SK-N-SH (cell line): ENCODE data around the gene RBM47. TPM values are rescaled to one million over a fixed set of nuclear protein-coding genes. Genes with fewer than 3 reads are reported as not detected.

Experiments used
- CTCF ChIA-PET: fragments of 300-600, 350-600 bp; formaldehyde crosslinking; extraction: SDS; loops from one replicate; lab custom pipeline; 2021; lab: Yijun Ruan, JAX
- POLR2A ChIA-PET: fragments of 350-600 bp; sonication (Branson Sonifier 250); formaldehyde crosslinking; extraction: SDS; loops from one replicate; lab custom pipeline; 2020; ENCODE audit warnings: antibody characterized with exemption, inconsistent platforms; lab: Yijun Ruan, JAX
- DNase-seq: peaks from one replicate; pipeline ENCODE4 v3.0.0; 2012
- H2AFZ ChIP-seq: fragments of 200-600 bp; sonication (generic); 2 replicates; pipeline ENCODE4 v1.8.1; 2016; ENCODE audit warnings: antibody characterized with exemption, mild to moderate bottlenecking, low read depth
- H3F3A ChIP-seq: fragments of 200-600 bp; sonication (generic); replicated peaks from 2 replicates; pipeline ENCODE3; 2016; ENCODE audit warnings: antibody characterized with exemption, mild to moderate bottlenecking; ENCODE audit not compliant: insufficient read depth
- H3K27ac ChIP-seq, 2 experiments: fragments of 200-500 bp in 1 of 2; fragments of 200-600 bp in 1 of 2; sonication (Bioruptor generic) in 1 of 2; sonication (generic), shearing (Covaris generic) in 1 of 2; 2 replicates each; pipeline versions ENCODE4 v1.5.1 to v1.6.1; 2014 to 2016; ENCODE audit warnings: low read depth in 2 of 2, inconsistent platforms in 1 of 2, low read length in 1 of 2, mild to moderate bottlenecking in 1 of 2, mixed read lengths in 1 of 2
- H3K27me3 ChIP-seq: fragments of 200-600 bp; sonication (generic), shearing (Covaris generic); 2 replicates; pipeline ENCODE4 v1.6.1; 2016; ENCODE audit warnings: mixed run types; ENCODE audit not compliant: insufficient read depth
- H3K36me3 ChIP-seq, 2 experiments: fragments of 200-500 bp in 1 of 2; fragments of 200-600 bp in 1 of 2; sonication (Bioruptor generic) in 1 of 2; sonication (generic) in 1 of 2; replicated peaks in 1 of 2; 2 replicates each; pipeline versions ENCODE3 to v1.5.1; 2014 to 2016; ENCODE audit warnings: low read length in 1 of 2, mild to moderate bottlenecking in 1 of 2; ENCODE audit not compliant: insufficient read depth in 2 of 2, control insufficient read depth in 1 of 2
- H3K4me1 ChIP-seq, 2 experiments: fragments of 200-500 bp in 1 of 2; fragments of 200-600 bp in 1 of 2; sonication (Bioruptor generic) in 1 of 2; sonication (generic), shearing (Covaris generic) in 1 of 2; 2 replicates each; pipeline versions ENCODE4 v1.5.1 to v1.6.1; 2014 to 2016; ENCODE audit warnings: low read depth in 1 of 2, low read length in 1 of 2, mixed run types in 1 of 2; ENCODE audit not compliant: insufficient read depth in 2 of 2, control insufficient read depth in 1 of 2
- H3K4me2 ChIP-seq: fragments of 200-600 bp; sonication (generic), shearing (Covaris generic); 2 replicates; pipeline ENCODE4 v1.6.1; 2017; ENCODE audit warnings: mixed run types
- H3K4me3 ChIP-seq, 2 experiments: fragments of 200-500 bp in 1 of 2; fragments of 200-600 bp in 1 of 2; sonication (Bioruptor generic) in 1 of 2; sonication (generic), shearing (Covaris generic) in 1 of 2; 2 replicates each; pipeline versions ENCODE4 v1.5.1 to v1.8.1; 2014 to 2016; ENCODE audit warnings: low read depth in 2 of 2, inconsistent platforms in 1 of 2, low read length in 1 of 2, mild to moderate bottlenecking in 1 of 2, mixed read lengths in 1 of 2, moderate library complexity in 1 of 2
- H3K79me2 ChIP-seq: fragments of 200-600 bp; sonication (generic); 2 replicates; pipeline ENCODE4 v1.8.1; 2017; ENCODE audit warnings: mild to moderate bottlenecking; ENCODE audit not compliant: insufficient read depth
- H3K9ac ChIP-seq: fragments of 200-600 bp; sonication (generic); 2 replicates; pipeline ENCODE4 v1.6.1; 2017; ENCODE audit warnings: mixed run types
- H3K9me2 ChIP-seq: fragments of 200-600 bp; sonication (generic); 2 replicates; pipeline ENCODE4 v1.6.1; 2017; ENCODE audit warnings: mixed run types
- H3K9me3 ChIP-seq: fragments of 200-600 bp; sonication (generic); 2 replicates; pipeline ENCODE4 v1.6.1; 2017; ENCODE audit warnings: mixed run types, mild to moderate bottlenecking, moderate library complexity
- H4K20me1 ChIP-seq: fragments of 200-600 bp; sonication (generic); 2 replicates; pipeline ENCODE4 v1.6.1; 2017; ENCODE audit warnings: mild to moderate bottlenecking, mixed run types; ENCODE audit not compliant: insufficient read depth
- CHD2 ChIP-seq: fragments of 150-350 bp; IDR thresholded peaks from 2 replicates; pipeline ENCODE4 v1.6.1; 2018; ENCODE audit warnings: low read length; ENCODE audit not compliant: partially characterized antibody
- CTCF ChIP-seq: fragments of 200-600 bp; sonication (generic); IDR thresholded peaks from 2 replicates; pipeline ENCODE4 v1.6.1; 2017; ENCODE audit warnings: antibody characterized with exemption, mild to moderate bottlenecking, moderate library complexity
- ELF1 ChIP-seq: IDR thresholded peaks from 2 replicates; pipeline ENCODE4 v1.4.0; 2012
- EP300 ChIP-seq, 2 experiments: IDR thresholded peaks; 2 replicates each; pipeline versions ENCODE4 v1.4.0 to v1.6.1; 2012; ENCODE audit warnings: borderline replicate concordance in 1 of 2, low read depth in 1 of 2, low read length in 1 of 2
- EZH2phosphoT487 ChIP-seq: fragments of 200-600 bp; sonication (generic); IDR thresholded peaks from 2 replicates; pipeline ENCODE4 v1.6.1; 2017; ENCODE audit warnings: low read depth, mixed run types, mild to moderate bottlenecking, antibody characterized with exemption, moderate library complexity, borderline replicate concordance
- GABPA ChIP-seq: IDR thresholded peaks from 2 replicates; pipeline ENCODE4 v1.4.0; 2012; ENCODE audit warnings: low read depth, mild to moderate bottlenecking
- JUND ChIP-seq: IDR thresholded peaks from 2 replicates; pipeline ENCODE4 v1.4.0; 2012
- MAX ChIP-seq: IDR thresholded peaks from 2 replicates; pipeline ENCODE4 v1.4.0; 2012; ENCODE audit warnings: low read depth
- MEF2A ChIP-seq: IDR thresholded peaks from 2 replicates; pipeline ENCODE4 v1.4.0; 2012; ENCODE audit warnings: low read depth, borderline replicate concordance
- MXI1 ChIP-seq: IDR thresholded peaks from 2 replicates; pipeline ENCODE4 v1.6.1; 2012; ENCODE audit warnings: mild to moderate bottlenecking, low read depth, low read length, improper control_type of control experiment
- NFIC ChIP-seq: IDR thresholded peaks from 2 replicates; pipeline ENCODE4 v1.4.0; 2012; ENCODE audit warnings: borderline replicate concordance
- NRF1 ChIP-seq: IDR thresholded peaks from 2 replicates; pipeline ENCODE4 v1.6.1; 2012; ENCODE audit warnings: low read depth, mild to moderate bottlenecking, low read length
- POLR2AphosphoS5 ChIP-seq: IDR thresholded peaks from 2 replicates; pipeline ENCODE4 v1.6.1; 2012; ENCODE audit warnings: low read depth, low read length
- RAD21 ChIP-seq: IDR thresholded peaks from 2 replicates; pipeline ENCODE4 v1.6.1; 2012; ENCODE audit warnings: mild to moderate bottlenecking, low read length
- RCOR1 ChIP-seq: fragments of 150-350 bp; IDR thresholded peaks from 2 replicates; pipeline ENCODE4 v1.6.1; 2017; ENCODE audit warnings: antibody characterized with exemption, low read length
- RXRA ChIP-seq: IDR thresholded peaks from 2 replicates; pipeline ENCODE4 v1.4.0; 2012; ENCODE audit warnings: low read depth, mild to moderate bottlenecking, borderline replicate concordance
- SMC3 ChIP-seq: IDR thresholded peaks from 2 replicates; pipeline ENCODE4 v1.6.1; 2012; ENCODE audit warnings: low read depth, low read length, improper control_type of control experiment
- TCF12 ChIP-seq: IDR thresholded peaks from 2 replicates; pipeline ENCODE4 v1.4.0; 2012
- TEAD4 ChIP-seq: IDR thresholded peaks from 2 replicates; pipeline ENCODE4 v1.4.0; 2012; ENCODE audit warnings: mild to moderate bottlenecking, borderline replicate concordance; ENCODE audit not compliant: insufficient read depth
- USF1 ChIP-seq: IDR thresholded peaks from 2 replicates; pipeline ENCODE4 v1.4.0; 2012; ENCODE audit warnings: low read depth, borderline replicate concordance
- WGBS: methylation state at CpG from one replicate; pipeline ENCODE4 v1.1.6; 2017; ENCODE audit warnings: low lambda C conversion rate; 5-methylcytosine and 5-hydroxymethylcytosine counted together
- polyA plus RNA-seq, 3 experiments: library from polyadenylated mRNA; depleted of rRNA; stranded (reverse); fragments of >200 nt; gene quantifications; 2 replicates each; pipeline ENCODE4 v1.2.3, GENCODE V29; 2012
- TF ChIP-seq, protein P1 (sequence below): IDR thresholded peaks from 2 replicates; pipeline ENCODE4 v1.4.0; 2012; ENCODE audit warnings: low read depth, borderline replicate concordance
- TF ChIP-seq, protein P2 (sequence below): fragments of 150-350 bp; IDR thresholded peaks from 2 replicates; pipeline ENCODE4 v1.6.1; 2016; ENCODE audit warnings: mild to moderate bottlenecking, low read depth, low read length

Gene RBM47
- polyA plus RNA-seq, 1 of the 3 experiments (the other 2 are of a cell fraction), result 6.8 TPM

- POLR2A ChIA-PET, result no interaction called here
- Histone ChIP-seq H3K4me2 (no peak overlapping the region), H3K27me3 (no peaks in the 10 kb centered on the region), H3K4me1 (no peaks in the 10 kb centered on the region), H3F3A (no peaks in the 10 kb centered on the region), H3K9ac (no peak overlapping the region), H3K36me3 (no peaks in the 10 kb centered on the region), H3K9me3 (no peaks in the 10 kb centered on the region), H2AFZ (no peak overlapping the region), H3K27ac (no peak overlapping the region), H4K20me1 (no peaks in the 10 kb centered on the region), H3K79me2 (no peaks in the 10 kb centered on the region), H3K9me2 (no peaks in the 10 kb centered on the region), H3K4me3 (no peak overlapping the region)
- TF ChIP-seq NFIC (no peak), TCF12 (no peak), NRF1 (no peak), TEAD4 (no peak), MAX (no peak), EP300 (IDR thresholded peaks at IDR 0.05; ENCODE audit: borderline replicate concordance in 1 of 2, low read depth in 1 of 2, low read length in 1 of 2) (no peak), RAD21 (no peak), RXRA (no peak)
- WGBS, result 94% methylated on average over 6 of the region's 6 CpGs
- CTCF ChIA-PET, result no interaction called here
- no peak for DNase-seq
These were observed 175.8 kb downstream of the RBM47 start for GRCh38 chr4:40453912-40454311.

GRCh38 chr4:40448875-40449274 is 180.8 kb downstream of the RBM47 start:
- POLR2A ChIA-PET, result no interaction called here
- Histone ChIP-seq H3K9me2 (no peaks in the 10 kb centered on the region), H3K4me1 (no peaks in the 10 kb centered on the region), H3K4me2 (no peak overlapping the region), H3K9me3 (no peaks in the 10 kb centered on the region), H3K27me3 (no peaks in the 10 kb centered on the region), H3F3A (no peaks in the 10 kb centered on the region), H3K9ac (no peak overlapping the region), H4K20me1 (no peaks in the 10 kb centered on the region), H3K27ac (no peak overlapping the region), H3K79me2 (no peaks in the 10 kb centered on the region), H3K36me3 (no peaks in the 10 kb centered on the region), H3K4me3 (no peak overlapping the region), H2AFZ (no peak overlapping the region)
- CTCF ChIA-PET, result no interaction called here
- DNase-seq, result no peak
- 81% methylated on average over 4 of the region's 4 CpGs for WGBS
- TF ChIP-seq JUND, result no peak
- TF ChIP-seq NFIC, result no peak
- TF ChIP-seq USF1, result no peak
- no peak for TF ChIP-seq RAD21
- TF ChIP-seq, protein P1, sequence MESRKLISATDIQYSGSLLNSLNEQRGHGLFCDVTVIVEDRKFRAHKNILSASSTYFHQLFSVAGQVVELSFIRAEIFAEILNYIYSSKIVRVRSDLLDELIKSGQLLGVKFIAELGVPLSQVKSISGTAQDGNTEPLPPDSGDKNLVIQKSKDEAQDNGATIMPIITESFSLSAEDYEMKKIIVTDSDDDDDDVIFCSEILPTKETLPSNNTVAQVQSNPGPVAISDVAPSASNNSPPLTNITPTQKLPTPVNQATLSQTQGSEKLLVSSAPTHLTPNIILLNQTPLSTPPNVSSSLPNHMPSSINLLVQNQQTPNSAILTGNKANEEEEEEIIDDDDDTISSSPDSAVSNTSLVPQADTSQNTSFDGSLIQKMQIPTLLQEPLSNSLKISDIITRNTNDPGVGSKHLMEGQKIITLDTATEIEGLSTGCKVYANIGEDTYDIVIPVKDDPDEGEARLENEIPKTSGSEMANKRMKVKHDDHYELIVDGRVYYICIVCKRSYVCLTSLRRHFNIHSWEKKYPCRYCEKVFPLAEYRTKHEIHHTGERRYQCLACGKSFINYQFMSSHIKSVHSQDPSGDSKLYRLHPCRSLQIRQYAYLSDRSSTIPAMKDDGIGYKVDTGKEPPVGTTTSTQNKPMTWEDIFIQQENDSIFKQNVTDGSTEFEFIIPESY, result no peak
- no peak for TF ChIP-seq CTCF
- no peak for TF ChIP-seq EP300 (IDR thresholded peaks at IDR 0.05; ENCODE audit: borderline replicate concordance in 1 of 2, low read depth in 1 of 2, low read length in 1 of 2)
- TF ChIP-seq NRF1, result no peak
- no peak for TF ChIP-seq SMC3
- TF ChIP-seq RCOR1, result no peak
- no peak for TF ChIP-seq CHD2
- TF ChIP-seq MXI1, result no peak
- TF ChIP-seq POLR2AphosphoS5, result no peak
- no peak for TF ChIP-seq GABPA
- TF ChIP-seq, protein P2, sequence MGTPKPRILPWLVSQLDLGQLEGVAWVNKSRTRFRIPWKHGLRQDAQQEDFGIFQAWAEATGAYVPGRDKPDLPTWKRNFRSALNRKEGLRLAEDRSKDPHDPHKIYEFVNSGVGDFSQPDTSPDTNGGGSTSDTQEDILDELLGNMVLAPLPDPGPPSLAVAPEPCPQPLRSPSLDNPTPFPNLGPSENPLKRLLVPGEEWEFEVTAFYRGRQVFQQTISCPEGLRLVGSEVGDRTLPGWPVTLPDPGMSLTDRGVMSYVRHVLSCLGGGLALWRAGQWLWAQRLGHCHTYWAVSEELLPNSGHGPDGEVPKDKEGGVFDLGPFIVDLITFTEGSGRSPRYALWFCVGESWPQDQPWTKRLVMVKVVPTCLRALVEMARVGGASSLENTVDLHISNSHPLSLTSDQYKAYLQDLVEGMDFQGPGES, result no peak
- no peak for TF ChIP-seq EZH2phosphoT487
- TF ChIP-seq MEF2A, result no peak
- no peak for TF ChIP-seq ELF1
